Fibroblast of pulmonary artery (primary cell): ENCODE data around the gene KCNH3.
"Not testable (repeated sequence)": the region's sequence is repeated elsewhere in the genome, so short reads cannot be mapped to it uniquely, and the experiment has no call there.

Experiments used
- DNase-seq: peaks from one replicate; pipeline ENCODE4 v3.0.0-alpha.2; 2010; ENCODE audit warnings: low read depth
- H3K4me3 ChIP-seq: replicated peaks from 2 replicates; pipeline ENCODE4 v1.5.1; 2011; ENCODE audit warnings: low read depth, mild to moderate bottlenecking, control low read depth, low read length, moderate library complexity
- TF ChIP-seq, protein P1 (sequence below): IDR thresholded peaks from 2 replicates; pipeline ENCODE4 v1.5.1; 2011; ENCODE audit warnings: mild to moderate bottlenecking, control low read depth, low read length, inconsistent platforms; ENCODE audit errors: missing control alignments

KCNH3 gene

DNA sequence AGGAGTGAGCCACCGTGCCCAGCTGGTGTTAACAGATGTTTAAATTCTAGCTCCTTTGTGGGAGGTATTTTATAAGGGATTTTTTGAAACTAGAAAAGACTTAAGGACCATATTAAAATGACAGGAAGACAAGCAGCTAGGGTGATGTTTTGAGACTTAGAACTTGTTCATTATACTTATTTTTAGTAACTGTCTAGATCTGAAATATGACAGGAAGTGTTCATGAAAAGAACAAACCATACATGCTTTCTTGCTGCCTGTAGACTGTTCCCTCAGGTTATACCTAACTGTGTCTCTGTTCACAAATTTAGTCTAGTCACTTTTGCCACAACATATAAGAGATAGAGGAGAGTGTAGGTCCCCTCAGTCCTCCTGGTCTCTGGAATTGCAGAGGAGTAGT is 36.9 kb upstream of the KCNH3 start:
- DNase-seq = no peak
- TF ChIP-seq, protein P1, sequence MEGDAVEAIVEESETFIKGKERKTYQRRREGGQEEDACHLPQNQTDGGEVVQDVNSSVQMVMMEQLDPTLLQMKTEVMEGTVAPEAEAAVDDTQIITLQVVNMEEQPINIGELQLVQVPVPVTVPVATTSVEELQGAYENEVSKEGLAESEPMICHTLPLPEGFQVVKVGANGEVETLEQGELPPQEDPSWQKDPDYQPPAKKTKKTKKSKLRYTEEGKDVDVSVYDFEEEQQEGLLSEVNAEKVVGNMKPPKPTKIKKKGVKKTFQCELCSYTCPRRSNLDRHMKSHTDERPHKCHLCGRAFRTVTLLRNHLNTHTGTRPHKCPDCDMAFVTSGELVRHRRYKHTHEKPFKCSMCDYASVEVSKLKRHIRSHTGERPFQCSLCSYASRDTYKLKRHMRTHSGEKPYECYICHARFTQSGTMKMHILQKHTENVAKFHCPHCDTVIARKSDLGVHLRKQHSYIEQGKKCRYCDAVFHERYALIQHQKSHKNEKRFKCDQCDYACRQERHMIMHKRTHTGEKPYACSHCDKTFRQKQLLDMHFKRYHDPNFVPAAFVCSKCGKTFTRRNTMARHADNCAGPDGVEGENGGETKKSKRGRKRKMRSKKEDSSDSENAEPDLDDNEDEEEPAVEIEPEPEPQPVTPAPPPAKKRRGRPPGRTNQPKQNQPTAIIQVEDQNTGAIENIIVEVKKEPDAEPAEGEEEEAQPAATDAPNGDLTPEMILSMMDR = no peak
- H3K4me3 ChIP-seq = no peak overlapping the region

DNA sequence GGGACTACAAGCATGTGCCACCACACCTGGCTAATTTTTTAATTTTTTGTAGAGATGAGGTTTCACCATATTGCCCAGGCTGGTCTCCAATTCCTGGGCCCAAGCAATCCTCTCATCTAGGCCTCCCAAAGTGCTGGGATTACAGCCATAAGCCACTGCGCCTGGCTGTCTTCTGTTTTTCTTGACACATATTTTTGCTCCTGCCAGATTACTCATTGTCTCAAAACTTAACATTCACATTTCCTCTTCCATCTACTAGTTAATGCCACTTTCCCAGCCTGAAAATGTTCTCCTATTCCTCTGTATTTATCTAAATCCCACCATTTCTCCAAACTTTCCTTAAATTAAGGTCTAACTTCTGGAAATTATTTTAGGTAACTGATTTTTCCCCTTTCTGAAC is 36.2 kb upstream of the KCNH3 start:
- peak; percentile 41 for DNase-seq
- TF ChIP-seq, protein P1 = no peak
- no peak overlapping the region for H3K4me3 ChIP-seq

DNA sequence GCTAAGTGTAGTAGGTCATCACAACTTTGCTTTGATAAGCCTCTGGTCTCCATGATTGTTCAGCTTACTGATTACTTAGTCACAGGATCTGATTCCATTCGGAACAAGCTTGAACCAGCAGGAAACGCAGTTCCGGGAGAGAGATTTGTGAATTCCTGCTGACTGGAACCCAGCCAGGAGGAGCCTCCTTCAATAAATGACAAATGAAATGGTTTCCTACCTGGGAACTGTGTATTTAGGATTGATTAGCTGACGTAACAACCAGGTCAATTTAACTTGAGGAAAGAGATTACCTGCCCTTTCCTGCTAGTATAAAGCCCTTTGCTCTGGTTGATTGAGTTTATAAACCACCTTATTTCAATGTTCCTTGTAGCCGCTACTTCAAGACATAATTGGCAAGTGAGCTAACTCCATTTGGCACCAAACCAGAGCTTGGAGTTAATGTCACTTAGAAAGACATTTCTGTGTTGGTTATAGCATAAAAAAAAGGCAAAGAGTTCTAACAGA is 35.1 kb upstream of the KCNH3 start:
- peak; percentile 78 for DNase-seq
- H3K4me3 ChIP-seq = no peak overlapping the region

DNA sequence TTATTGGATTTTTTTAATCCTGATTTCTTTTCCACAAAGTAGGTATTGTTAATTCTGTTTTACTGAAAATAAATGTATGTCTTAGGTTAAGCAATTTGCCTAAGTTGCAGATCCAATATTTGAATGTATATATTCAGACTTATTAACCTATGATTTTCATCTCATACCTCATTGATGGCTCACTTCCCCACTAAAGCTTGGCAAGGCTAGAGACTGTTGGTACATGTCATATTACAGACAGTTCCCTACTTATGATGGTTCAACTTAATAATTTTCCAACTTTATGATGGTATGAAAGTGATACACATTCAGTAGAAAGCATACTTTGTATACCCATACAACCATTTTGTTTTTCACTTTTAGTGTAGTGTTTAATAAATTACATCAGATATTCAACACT is 33.2 kb upstream of the KCNH3 start:
- DNase-seq = peak; percentile 42
- no peak overlapping the region for H3K4me3 ChIP-seq
- TF ChIP-seq, protein P1 = no peak

More for the DNA sequence above, 35.1 kb upstream of the KCNH3 start:
- TF ChIP-seq, protein P1 = no peak

DNA sequence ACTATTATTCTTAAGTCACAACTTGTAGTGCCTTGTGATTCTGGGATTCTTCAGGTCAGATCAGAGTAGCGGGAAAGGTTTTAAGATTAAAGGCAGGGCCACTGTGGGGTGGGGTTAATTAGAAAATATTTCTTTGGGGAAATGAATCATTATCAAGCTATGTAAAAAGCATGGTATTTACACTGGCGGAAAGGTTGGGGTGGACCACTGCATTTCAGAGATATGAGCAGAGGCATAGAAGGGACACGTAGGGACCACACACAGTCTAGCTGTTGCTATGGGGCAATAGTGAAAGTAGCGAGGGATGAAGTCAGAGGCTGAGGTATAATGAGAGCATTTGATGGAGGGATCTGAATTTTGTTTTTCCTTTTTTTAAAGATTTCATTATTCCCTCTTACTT is 31.7 kb upstream of the KCNH3 start:
- H3K4me3 ChIP-seq = no peak overlapping the region
- DNase-seq = peak; percentile 94
- TF ChIP-seq, protein P1 = no peak

DNA sequence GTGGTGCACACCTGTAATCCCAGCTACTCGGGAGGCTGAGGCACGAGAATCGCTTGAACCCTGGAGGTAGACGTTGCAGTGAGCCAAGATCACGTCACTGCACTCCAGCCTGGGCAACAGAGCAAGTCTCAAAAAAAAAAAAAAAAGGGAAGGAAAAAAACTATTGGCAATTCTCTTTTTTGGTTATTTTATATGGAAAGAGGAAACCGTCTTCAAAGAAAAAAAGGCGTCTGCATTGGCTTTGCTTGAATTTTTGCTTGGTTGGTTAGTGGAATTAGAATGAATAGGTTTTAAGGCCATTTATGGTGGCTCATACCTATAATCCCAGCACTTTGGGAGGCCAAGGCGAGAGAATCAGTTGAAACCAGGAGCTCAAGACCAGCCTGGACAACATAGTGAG is 29.1 kb upstream of the KCNH3 start:
- H3K4me3 ChIP-seq, DNase-seq: not testable (repeated sequence)

DNA sequence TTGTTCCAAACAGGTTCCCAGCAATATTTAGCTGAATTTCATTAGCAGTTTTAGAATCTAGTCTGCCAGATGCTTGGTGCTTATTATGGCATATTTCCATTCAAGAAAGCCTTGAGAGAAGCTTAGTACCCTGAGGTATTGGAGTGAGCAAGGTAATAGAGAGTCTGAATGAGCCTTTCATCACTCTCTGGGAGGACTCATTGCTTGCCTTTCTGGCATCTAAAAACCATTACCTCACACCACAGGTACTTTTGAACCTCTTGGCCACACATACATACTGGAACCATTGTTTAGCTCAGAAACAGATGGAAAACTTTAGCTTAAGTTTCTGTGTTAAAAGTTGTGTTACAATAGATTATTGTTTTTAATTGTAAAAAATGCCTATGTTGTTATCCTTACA is 27.4 kb upstream of the KCNH3 start:
- DNase-seq = no peak
- H3K4me3 ChIP-seq = no peak overlapping the region
- TF ChIP-seq, protein P1 = no peak

DNA sequence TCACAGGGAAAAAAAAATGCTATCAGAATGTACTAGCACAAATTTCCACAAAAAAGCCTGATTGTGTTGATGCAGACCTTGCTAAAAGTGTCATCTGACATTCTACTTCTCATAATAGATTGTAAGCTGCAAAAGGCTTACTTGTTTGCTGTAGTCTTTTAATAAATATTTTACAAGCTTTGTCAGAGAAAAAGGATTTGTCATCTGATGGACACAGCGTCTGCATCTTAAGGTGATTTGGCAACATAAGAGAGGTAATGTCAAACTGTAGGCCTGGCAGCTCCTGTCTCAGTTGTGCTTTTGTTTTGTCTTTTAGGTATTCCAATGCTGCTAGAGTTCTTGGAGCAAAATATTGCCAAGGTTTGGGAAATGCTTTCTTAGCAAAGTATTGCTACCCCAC is 26.3 kb upstream of the KCNH3 start:
- TF ChIP-seq, protein P1 = no peak
- no peak for DNase-seq
- no peak overlapping the region for H3K4me3 ChIP-seq
